ENCODE results near the gene RALGAPA2.
A peak's percentile ranks its signal among the peaks of the same experiment; 100 is the strongest.

The RALGAPA2 gene

DNA sequence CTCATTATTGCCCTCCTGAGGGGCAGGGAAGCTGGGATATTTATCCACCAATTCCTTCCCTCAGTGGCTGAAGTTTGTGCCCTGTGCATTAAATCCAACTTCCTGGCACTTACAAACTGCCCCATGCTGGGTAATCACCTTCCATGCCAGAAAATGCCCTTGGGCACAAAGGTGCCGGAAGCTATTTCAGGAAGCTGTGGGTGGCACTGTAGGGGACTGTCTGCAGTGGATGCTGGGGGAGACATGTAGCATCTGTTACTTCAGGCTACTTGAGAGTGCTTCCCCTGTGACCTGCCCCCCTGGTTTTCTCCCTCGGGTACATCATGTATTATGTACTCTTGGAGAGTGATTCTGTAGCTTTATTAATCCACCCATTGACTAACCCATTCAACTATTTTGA lies 24.7 kb upstream of the RALGAPA2 start:
- no peak overlapping the region for H2AFZ ChIP-seq (ENCODE audit: low read depth, low read length)
- H3K27me3 ChIP-seq (ENCODE audit: insufficient read depth, low read length) = no peaks in the 10 kb centered on the region
- no peaks in the 10 kb centered on the region for H3K9me3 ChIP-seq (ENCODE audit: low read length)
- H3K4me3 ChIP-seq (ENCODE audit: low read length) = no peak overlapping the region
- no peaks in the 10 kb centered on the region for H3K4me1 ChIP-seq (ENCODE audit: insufficient read depth, low read length)
- H3K36me3 ChIP-seq (ENCODE audit: insufficient read depth, low read length) = no peaks in the 10 kb centered on the region

DNA sequence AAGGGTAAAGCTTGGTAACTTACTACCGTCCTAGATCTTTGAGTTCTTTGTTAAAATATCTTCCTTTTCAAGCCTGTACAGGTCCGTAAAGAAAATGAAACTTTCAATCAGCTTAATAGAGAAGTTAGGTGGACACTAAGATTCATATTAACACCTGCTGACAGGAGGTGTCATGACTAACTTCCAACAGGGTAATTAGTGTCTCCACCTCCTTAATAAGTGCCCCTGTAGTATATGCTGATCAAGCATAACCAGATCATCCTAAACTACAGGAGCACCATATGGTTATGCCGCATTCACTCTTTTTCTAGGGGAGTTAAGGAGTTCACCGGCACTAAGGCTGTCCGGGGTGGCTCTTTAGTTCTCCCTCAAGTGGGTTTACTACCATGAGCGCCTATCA lies 23.9 kb upstream of the RALGAPA2 start:
- Histone ChIP-seq H3K4me1 (ENCODE audit: insufficient read depth, low read length) (no peaks in the 10 kb centered on the region), H3K4me3 (ENCODE audit: low read length) (no peak overlapping the region), H3K36me3 (ENCODE audit: insufficient read depth, low read length) (no peaks in the 10 kb centered on the region), H3K27me3 (ENCODE audit: insufficient read depth, low read length) (no peaks in the 10 kb centered on the region), H2AFZ (ENCODE audit: low read depth, low read length) (no peak overlapping the region), H3K9me3 (ENCODE audit: low read length) (no peaks in the 10 kb centered on the region)

DNA sequence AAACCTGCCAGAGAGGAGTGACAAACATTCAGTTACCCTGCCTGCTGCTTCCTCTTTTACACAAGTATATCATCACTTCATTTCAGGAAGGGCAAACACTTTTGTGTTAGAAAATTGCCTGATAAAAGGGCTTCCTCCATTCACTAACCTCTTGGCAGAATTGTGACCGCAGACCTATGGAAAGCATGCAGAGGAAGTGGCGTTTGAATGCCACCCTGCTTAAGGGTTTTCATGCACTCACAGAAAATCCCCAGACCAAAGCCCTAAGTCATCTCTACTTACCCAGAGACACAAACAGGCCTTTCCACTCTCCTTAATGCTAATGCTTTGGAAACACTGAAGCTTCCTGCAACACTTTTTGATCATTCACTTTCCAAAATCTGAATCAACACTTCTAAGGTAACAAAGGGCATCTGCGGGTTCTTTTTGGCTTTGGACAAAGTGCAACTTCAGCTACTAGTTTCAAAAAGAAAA lies 22.1 kb upstream of the RALGAPA2 start:
- no peak overlapping the region for H3K4me3 ChIP-seq (ENCODE audit: low read length)
- H3K36me3 ChIP-seq (ENCODE audit: insufficient read depth, low read length) = no peaks in the 10 kb centered on the region
- no peaks in the 10 kb centered on the region for H3K27me3 ChIP-seq (ENCODE audit: insufficient read depth, low read length)
- H3K4me1 ChIP-seq (ENCODE audit: insufficient read depth, low read length) = no peaks in the 10 kb centered on the region
- H3K9me3 ChIP-seq (ENCODE audit: low read length) = no peaks in the 10 kb centered on the region
- H2AFZ ChIP-seq (ENCODE audit: low read depth, low read length) = no peak overlapping the region

DNA sequence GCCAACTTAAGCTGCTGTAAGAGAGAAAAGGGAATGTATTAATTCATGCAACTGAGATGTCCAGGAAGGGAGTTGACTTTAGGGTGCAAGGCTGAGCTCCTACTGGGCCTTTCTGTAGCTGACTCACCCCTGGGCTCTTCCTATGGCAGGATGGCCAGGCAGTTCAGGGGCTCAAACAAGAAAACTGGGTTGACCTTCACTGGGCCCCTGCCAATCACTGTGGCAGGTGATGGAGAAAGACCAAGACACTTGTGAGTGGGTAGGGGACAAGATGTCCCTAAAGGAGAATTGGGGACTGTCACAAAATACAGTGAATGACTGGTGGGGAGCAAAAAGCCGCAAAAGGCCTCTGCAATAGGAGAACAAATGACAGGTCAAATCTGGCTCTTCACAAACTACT lies 21.5 kb upstream of the RALGAPA2 start:
- H3K4me3 ChIP-seq (ENCODE audit: low read length) = no peak overlapping the region
- H2AFZ ChIP-seq (ENCODE audit: low read depth, low read length) = no peak overlapping the region
- H3K27me3 ChIP-seq (ENCODE audit: insufficient read depth, low read length) = no peaks in the 10 kb centered on the region
- no peaks in the 10 kb centered on the region for H3K36me3 ChIP-seq (ENCODE audit: insufficient read depth, low read length)
- H3K9me3 ChIP-seq (ENCODE audit: low read length) = no peaks in the 10 kb centered on the region
- no peaks in the 10 kb centered on the region for H3K4me1 ChIP-seq (ENCODE audit: insufficient read depth, low read length)

DNA sequence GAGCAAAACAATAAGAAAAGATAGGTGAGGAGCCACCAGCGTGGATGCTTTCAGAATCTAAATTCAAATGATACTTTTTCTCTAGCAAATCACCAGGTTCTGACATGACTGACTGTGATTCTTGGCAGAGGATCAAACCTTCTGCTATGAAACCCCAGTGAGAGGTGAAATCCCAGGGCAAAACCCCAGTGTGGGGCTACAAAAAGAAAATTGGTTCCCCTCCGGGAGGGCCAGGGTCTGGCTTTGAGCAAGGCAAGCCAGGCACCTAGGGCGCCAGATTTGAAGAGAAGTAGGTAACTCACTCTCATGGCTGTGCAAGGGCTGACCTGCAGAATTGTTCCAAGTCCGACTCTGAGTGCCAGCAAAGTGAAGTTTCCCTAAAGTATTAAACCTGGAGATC lies 20.2 kb upstream of the RALGAPA2 start:
- H3K4me1 ChIP-seq (ENCODE audit: insufficient read depth, low read length) = no peaks in the 10 kb centered on the region
- H3K36me3 ChIP-seq (ENCODE audit: insufficient read depth, low read length) = no peaks in the 10 kb centered on the region
- no peaks in the 10 kb centered on the region for H3K27me3 ChIP-seq (ENCODE audit: insufficient read depth, low read length)
- no peaks in the 10 kb centered on the region for H3K9me3 ChIP-seq (ENCODE audit: low read length)
- no peak overlapping the region for H3K4me3 ChIP-seq (ENCODE audit: low read length)
- H2AFZ ChIP-seq (ENCODE audit: low read depth, low read length) = no peak overlapping the region

DNA sequence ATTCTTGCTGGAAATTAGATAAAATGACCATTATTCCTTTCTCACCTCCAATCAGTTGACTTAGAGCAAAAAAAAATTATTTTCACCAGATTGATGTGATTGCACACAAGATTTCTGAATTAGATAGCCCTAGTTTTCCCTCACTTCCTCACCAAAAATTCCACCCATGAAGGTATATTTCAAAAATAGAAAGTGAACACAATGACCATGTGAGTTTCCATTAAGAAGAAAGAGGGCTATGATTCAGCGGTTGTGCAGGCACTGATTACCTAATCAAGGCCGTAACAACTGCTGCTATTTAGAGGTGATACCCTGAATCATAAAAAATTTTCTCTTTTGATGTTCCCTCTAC lies 19.5 kb upstream of the RALGAPA2 start:
- H3K36me3 ChIP-seq (ENCODE audit: insufficient read depth, low read length) = no peaks in the 10 kb centered on the region
- H3K4me1 ChIP-seq (ENCODE audit: insufficient read depth, low read length) = no peaks in the 10 kb centered on the region
- no peak overlapping the region for H2AFZ ChIP-seq (ENCODE audit: low read depth, low read length)
- no peaks in the 10 kb centered on the region for H3K9me3 ChIP-seq (ENCODE audit: low read length)
- H3K4me3 ChIP-seq (ENCODE audit: low read length) = no peak overlapping the region
- H3K27me3 ChIP-seq (ENCODE audit: insufficient read depth, low read length) = no peaks in the 10 kb centered on the region

DNA sequence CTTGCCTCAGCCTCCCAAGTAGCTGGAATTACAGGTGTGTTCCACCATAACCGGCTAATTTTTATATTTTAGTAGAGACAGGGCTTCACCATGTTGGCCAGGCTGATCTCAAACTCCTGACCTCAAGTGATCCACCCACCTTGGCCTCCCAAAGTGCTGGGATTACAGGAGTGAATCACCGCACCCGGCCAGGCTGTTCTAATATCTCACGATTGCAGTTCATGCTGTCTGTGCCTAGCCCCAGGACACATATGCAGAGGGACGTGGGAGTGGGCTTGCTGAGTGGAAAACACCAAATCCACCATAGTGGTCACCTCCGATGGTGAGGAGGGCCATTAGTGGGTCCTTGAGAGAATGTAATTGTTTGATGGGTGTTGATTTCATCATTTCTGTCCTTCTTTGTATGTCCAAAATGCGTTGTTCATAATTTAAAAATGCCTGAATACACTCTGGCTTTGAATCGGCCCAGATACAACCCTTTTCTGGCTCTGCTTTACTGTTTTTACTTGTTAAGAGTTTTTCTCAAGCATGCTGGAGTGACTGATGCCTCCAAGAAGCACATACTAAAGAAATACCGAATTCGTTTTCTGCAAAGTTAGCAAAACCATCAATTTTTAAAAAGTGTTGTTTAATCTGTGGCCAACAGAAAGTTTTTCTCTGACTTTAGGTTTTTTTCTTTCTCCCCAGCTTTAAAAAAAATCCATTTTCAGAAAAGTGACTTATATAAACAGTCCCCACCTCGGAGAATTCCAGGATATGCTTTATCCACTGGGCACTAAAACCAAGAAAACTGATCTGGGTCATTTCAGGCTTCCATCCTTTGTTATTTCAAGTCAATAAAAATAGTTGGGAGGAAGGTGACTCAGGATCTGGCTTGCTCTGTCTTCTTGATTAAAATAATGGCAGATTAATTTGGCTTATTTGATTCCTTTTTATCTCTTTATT lies 18.8 kb upstream of the RALGAPA2 start:
- Histone ChIP-seq H2AFZ (ENCODE audit: low read depth, low read length) (no peak overlapping the region), H3K4me1 (ENCODE audit: insufficient read depth, low read length) (no peaks in the 10 kb centered on the region), H3K36me3 (ENCODE audit: insufficient read depth, low read length) (no peaks in the 10 kb centered on the region), H3K27me3 (ENCODE audit: insufficient read depth, low read length) (no peaks in the 10 kb centered on the region), H3K4me3 (ENCODE audit: low read length) (no peak overlapping the region), H3K9me3 (ENCODE audit: low read length) (no peaks in the 10 kb centered on the region)

DNA sequence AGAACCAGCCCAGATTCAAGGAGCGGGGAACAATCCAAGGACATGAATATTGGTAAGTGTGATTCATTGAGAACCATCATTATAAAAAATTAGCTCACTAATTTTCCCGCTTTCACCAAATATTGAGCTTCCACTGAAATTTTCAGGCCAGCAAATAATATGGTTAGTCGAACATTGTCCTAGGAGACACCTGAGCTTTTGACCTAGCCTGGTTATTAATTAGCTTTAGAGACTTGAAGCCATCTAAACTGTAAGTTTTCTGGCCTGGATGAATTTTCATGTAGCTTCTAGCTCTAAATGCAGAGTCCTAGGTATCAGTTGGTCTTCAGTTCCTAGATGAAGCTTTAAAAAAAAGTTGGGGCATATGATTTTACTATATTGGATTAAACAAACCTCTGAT lies 17.1 kb upstream of the RALGAPA2 start:
- H3K4me3 ChIP-seq (ENCODE audit: low read length) = no peak overlapping the region
- no peak overlapping the region for H2AFZ ChIP-seq (ENCODE audit: low read depth, low read length)
- H3K9me3 ChIP-seq (ENCODE audit: low read length) = no peaks in the 10 kb centered on the region
- H3K27me3 ChIP-seq (ENCODE audit: insufficient read depth, low read length) = peaks cover 2% of the 10 kb centered on the region
- no peaks in the 10 kb centered on the region for H3K4me1 ChIP-seq (ENCODE audit: insufficient read depth, low read length)
- no peaks in the 10 kb centered on the region for H3K36me3 ChIP-seq (ENCODE audit: insufficient read depth, low read length)

DNA sequence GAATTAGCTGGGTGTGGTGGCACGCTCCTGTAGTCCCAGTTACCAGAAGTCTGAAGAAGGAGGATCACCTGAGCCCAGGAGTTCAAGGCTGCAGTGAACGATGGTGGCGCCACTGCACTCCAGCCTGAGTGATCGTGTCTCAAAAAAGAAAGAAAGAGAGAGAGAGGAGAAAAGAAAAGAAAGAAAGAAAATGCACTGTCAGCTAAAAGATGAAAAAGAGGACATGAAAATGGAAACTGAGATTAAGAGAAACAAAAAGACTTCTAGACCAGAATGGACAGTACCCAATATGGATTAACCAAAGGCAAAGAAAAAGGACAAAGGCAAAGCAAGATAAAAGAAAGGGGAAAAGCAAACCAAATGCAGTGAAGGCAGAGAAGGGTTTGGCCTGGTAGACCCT lies 9.0 kb upstream of the RALGAPA2 start:
- Histone ChIP-seq H2AFZ (ENCODE audit: low read depth, low read length) (no peak overlapping the region), H3K9me3 (ENCODE audit: low read length) (no peaks in the 10 kb centered on the region)

DNA sequence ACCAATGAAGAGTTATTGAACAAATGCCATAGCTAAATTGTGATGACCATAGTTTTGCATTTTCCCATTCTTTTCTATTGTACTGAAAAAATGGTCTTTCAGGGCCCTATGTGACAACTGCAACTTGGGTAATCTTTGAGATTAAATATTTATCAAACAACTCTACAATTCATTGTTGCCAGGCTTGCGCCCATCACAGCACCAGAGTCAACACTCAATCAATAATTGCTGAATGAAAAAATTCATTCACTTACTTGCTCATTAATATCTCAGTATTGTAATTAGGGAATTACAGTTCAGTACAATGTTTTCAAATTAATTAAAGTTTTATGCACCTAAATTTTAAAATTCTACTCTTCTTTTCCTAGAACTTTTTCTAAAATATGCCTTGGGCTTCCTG lies 7.7 kb upstream of the RALGAPA2 start:
- Histone ChIP-seq H3K4me3 (ENCODE audit: low read length) (no peak overlapping the region), H3K9me3 (ENCODE audit: low read length) (no peaks in the 10 kb centered on the region), H3K36me3 (ENCODE audit: insufficient read depth, low read length) (no peaks in the 10 kb centered on the region), H3K27me3 (ENCODE audit: insufficient read depth, low read length) (no peaks in the 10 kb centered on the region), H3K4me1 (ENCODE audit: insufficient read depth, low read length) (no peaks in the 10 kb centered on the region), H2AFZ (ENCODE audit: low read depth, low read length) (no peak overlapping the region)

More for the DNA sequence above, 9.0 kb upstream of the RALGAPA2 start:
- Histone ChIP-seq H3K27me3 (ENCODE audit: insufficient read depth, low read length) (peaks cover 2% of the 10 kb centered on the region), H3K4me1 (ENCODE audit: insufficient read depth, low read length) (no peaks in the 10 kb centered on the region), H3K36me3 (ENCODE audit: insufficient read depth, low read length) (no peaks in the 10 kb centered on the region), H3K4me3 (ENCODE audit: low read length) (no peak overlapping the region)

DNA sequence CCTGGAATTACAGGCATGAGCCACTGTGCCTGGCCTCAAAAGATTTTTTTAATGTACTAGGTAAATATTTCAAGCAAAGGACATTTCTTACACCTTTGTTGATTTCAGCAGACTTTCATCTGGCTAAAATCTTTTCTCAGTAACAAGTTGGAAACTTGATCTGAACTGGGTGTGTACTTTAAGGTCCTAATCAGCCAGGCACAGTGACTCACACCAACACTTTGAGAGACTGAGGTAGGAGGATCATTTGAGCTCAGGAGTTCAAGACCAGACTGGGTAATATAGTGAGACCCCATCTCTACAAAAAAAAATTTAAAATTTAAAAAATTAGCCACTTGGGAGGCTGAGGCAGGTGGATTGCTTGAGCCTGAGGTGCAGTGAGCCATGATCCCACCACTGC lies 7.0 kb upstream of the RALGAPA2 start:
- no peaks in the 10 kb centered on the region for H3K9me3 ChIP-seq (ENCODE audit: low read length)
- no peaks in the 10 kb centered on the region for H3K27me3 ChIP-seq (ENCODE audit: insufficient read depth, low read length)
- no peak overlapping the region for H2AFZ ChIP-seq (ENCODE audit: low read depth, low read length)
- H3K4me3 ChIP-seq (ENCODE audit: low read length) = no peak overlapping the region
- H3K4me1 ChIP-seq (ENCODE audit: insufficient read depth, low read length) = no peaks in the 10 kb centered on the region
- H3K36me3 ChIP-seq (ENCODE audit: insufficient read depth, low read length) = no peaks in the 10 kb centered on the region

DNA sequence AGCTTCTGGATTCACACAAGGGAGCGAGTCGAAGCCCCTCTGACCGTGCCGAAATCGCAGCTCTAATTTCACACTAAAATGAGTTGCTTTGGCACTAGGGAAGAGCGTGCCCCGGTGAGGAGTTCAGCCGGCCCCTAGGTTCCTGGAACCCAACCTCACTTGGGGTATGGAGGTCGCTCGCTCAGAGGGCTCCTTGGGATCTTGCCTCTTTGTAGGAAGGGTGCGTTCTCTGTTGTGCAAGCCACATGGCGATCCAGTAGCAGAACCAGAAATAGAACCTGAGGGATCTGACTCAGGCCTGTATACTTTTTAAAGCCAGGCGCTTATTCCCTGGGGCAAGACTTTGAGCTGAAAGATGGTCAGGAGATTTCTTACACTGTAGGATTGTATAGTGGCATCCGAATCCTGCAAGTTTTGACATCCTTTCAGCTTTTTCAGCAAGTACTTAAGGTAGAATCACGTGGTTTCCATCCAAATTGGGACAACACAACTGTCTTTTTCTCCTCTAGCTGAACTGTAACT lies 861 bp upstream of the RALGAPA2 start:
- peak overlapping the region; percentile 50 for H3K4me3 ChIP-seq (ENCODE audit: low read length)
- peak overlapping the region; percentile 90 for H2AFZ ChIP-seq (ENCODE audit: low read depth, low read length)
- no peaks in the 10 kb centered on the region for H3K27me3 ChIP-seq (ENCODE audit: insufficient read depth, low read length)
- no peaks in the 10 kb centered on the region for H3K36me3 ChIP-seq (ENCODE audit: insufficient read depth, low read length)
- H3K9me3 ChIP-seq (ENCODE audit: low read length) = no peaks in the 10 kb centered on the region
- peaks cover 16% of the 10 kb centered on the region for H3K4me1 ChIP-seq (ENCODE audit: insufficient read depth, low read length)

DNA sequence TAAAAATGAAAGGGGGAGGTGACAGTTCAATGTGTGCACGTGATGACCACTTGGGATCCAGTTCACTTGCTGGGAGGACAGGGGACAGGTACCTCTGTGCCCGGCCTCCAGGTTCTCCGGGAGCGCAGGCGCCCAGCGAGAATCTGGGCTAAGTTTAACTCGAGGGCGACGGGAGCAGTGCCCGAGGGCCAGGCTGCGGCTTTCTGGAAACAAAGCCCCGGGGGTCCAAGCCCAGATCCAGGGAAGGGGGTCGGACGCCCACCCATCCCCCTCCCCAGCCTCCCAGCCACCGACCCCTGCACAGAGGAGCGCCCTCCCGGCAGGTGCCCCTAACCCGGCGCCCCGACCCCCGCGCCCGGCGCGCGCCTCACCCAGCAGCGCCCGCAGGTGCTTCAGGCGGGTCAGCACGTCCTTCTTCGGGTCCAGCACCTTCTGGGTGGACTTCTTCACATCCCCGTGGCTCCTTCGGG lies 405 bp downstream of the RALGAPA2 start:
- Histone ChIP-seq H3K27me3 (ENCODE audit: insufficient read depth, low read length) (no peaks in the 10 kb centered on the region), H3K36me3 (ENCODE audit: insufficient read depth, low read length) (no peaks in the 10 kb centered on the region), H2AFZ (ENCODE audit: low read depth, low read length) (peak overlapping the region; percentile 80), H3K9me3 (ENCODE audit: low read length) (no peaks in the 10 kb centered on the region), H3K4me1 (ENCODE audit: insufficient read depth, low read length) (peaks cover 16% of the 10 kb centered on the region), H3K4me3 (ENCODE audit: low read length) (peak overlapping the region; percentile 91)
